ENCODE data around the gene ZNF689.

- TF ChIP-seq CTCF (IDR thresholded peaks at IDR 0.05; ENCODE audit: low read length) (no peak), EZH2 (IDR thresholded peaks at IDR 0.05; ENCODE audit: borderline replicate concordance, low read length) (no peak)
Measured at GRCh38 chr16:30566531-30566930, 43.7 kb downstream of the ZNF689 start.
